GM21529 (cell line): ENCODE data around the gene SLC17A9.
"Not testable (repeated sequence)": the region's sequence is repeated elsewhere in the genome, so short reads cannot be mapped to it uniquely, and the experiment has no call there.

ENCODE experiments used
- ATAC-seq: cut with Tn5 transposase; IDR thresholded peaks from one replicate; pipeline ENCODE4 v1.9.1; 2021; ENCODE audit not compliant: unreplicated experiment

The SLC17A9 gene

GRCh38 chr20:62955519-62956386 is 3.2 kb downstream of the SLC17A9 start:
- no peak for ATAC-seq

GRCh38 chr20:62956387-62957135 is 4.1 kb downstream of the SLC17A9 start:
- no peak for ATAC-seq

DNA sequence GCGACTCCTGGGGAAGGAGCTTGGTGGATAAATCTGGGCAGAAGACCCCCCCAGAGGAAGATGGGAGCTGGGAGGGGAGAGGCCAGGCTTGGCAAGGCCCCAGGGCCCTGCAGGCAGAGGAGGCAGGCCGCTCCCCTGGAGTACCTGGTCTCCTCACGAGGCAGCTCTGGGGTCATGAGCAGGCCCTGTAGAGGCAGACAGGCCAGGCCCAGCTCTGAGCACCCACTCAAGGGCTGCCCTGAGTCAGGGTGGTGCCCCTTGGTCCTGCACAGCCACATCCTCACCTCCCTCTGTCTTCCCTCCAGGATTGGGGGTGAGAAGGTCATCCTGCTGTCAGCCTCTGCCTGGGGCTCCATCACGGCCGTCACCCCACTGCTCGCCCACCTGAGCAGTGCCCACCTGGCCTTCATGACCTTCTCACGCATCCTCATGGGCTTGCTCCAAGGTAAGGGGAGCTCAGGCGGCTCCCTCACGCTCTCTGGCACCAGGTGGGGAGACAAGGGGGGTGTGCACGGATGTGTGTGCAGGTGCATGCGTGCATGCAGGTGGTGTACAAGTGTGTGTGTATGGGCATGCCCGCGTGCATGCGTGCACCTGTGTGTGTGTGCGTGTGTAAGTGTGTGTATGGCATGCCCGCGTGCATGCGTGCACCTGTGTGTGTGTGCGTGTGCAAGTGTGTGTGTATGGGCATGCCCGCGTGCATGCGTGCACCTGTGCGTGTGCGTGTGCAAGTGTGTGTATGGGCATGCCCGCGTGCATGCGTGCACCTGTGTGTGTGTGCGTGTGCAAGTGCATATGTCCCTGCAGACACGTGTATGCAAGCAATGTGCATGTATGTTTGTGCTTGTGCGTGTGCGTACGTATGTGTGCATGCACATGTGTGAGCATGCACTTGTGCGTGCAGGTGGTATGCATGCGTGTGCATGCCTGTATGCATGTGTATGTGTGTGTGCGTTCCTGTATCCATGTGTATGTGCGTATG is 4.9 kb downstream of the SLC17A9 start:
- ATAC-seq, result no peak

- no peak for ATAC-seq
Measured at GRCh38 chr20:62958388-62959100, 6.0 kb downstream of the SLC17A9 start.

- no peak for ATAC-seq
Measured at GRCh38 chr20:62959101-62959971, 6.8 kb downstream of the SLC17A9 start.

DNA sequence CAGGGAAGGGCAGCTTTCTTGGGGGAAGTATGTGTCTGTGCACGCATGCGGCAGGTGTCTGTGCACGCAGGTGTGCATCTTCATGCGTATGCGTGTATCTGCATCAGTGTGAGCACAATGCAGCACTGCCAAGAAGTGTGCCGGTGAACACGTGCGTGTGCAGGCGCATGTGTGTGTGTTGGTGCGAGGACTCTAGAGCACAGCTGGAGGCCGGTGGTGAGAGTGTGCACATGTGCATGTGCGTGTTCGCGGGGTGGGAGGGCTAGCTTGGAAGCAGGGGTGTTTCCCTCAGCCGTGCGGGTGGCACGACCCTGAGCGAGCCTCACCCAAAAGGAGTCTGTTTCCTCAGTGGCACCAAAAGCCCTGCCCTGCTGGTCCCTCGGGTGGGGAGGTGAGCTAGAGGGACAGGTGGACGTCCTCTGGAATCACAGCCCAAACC is 7.5 kb downstream of the SLC17A9 start:
- no peak for ATAC-seq

DNA sequence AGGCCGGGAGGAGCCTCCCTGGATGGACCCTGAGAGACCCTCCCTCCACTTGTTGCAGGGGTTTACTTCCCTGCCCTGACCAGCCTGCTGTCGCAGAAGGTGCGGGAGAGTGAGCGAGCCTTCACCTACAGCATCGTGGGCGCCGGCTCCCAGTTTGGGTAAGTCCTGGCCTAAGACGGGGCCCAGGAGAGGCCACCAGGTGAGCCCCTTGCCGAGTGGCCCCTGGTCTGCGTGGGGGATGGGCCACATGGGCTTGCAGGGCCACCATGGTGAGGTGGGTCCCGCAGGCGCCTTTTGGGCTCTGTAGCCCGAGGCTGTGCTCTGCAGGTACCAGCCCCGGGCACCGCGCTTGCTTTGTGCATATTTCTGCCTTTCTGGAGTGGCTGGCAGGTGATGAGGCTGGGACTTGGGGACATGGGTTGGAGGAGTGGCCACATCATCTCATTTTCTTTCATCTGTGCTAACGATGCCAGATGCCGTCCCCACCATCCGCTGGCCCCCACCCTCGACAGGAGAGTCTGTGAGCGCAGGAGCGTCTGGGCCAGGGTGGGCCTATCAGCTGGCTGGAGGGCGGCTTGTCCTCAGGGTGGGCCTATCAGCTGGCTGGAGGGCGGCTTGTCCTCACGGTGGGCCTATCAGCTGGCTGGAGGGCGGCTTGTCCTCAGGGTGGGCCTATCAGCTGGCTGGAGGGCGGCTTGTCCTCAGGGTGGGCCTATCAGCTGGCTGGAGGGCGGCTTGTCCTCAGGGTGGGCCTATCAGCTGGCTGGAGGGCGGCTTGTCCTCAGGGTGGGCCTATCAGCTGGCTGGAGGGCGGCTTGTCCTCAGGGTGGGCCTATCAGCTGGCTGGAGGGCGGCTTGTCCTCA is 8.2 kb downstream of the SLC17A9 start:
- not testable (repeated sequence) for ATAC-seq

DNA sequence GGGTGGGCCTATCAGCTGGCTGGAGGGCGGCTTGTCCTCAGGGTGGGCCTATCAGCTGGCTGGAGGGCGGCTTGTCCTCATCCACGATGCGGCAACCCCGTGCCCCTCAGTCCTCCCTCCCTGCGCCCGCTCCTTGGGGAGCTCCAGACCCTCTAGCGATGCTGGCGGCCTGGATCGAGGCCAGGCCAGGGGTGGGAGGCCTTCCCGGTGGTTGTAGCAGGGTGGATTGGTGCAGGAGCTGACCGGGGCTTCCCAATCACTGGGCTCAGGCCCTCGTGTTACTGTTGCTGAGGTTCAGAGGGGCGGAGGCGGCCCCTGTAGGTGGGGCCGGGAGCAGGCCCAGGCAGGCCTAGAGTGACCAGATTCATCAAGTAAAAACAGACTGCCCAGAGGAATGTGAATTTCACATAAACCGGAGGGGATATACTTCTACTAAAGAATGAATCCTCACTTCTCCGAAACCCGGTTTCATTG is 8.8 kb downstream of the SLC17A9 start:
- no peak for ATAC-seq

- no peak for ATAC-seq
Measured at GRCh38 chr20:62961799-62962198, 9.3 kb downstream of the SLC17A9 start.

GRCh38 chr20:62962221-62962879 is 9.8 kb downstream of the SLC17A9 start:
- no peak for ATAC-seq

DNA sequence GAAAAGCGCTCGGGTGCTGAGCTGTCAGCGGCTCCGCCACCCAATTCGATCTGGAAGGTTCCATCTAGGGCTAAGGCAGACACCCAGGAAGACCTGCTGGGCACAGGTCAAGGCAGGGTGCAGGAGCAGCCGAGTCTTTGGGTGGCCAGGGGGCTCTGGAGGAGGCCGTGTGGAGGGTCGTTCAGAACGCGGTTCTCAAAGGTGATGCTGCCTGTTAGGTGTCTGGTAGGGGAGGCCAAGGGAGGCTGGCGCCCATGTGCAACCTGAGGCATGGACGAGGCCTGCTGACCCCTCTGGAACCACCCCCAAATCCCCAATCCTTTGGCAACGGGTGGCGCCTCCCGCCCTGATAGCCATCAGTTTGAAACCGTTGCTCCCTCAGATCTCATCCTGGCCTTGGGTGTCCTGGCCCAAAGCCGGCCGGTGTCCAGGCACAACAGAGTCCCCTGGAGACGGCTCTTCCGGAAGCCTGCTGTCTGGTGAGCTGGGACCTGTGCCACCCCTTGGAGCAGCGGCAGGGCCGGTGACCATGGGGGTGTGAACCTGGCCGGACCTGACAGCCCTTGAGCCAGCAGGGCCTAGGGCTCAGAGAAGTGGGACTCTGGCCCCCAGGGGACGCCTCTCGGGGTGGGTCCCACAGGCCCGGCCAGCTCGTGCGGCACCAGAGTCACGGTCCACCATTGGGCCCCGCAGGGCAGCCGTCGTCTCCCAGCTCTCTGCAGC is 10.5 kb downstream of the SLC17A9 start:
- ATAC-seq, result no peak

DNA sequence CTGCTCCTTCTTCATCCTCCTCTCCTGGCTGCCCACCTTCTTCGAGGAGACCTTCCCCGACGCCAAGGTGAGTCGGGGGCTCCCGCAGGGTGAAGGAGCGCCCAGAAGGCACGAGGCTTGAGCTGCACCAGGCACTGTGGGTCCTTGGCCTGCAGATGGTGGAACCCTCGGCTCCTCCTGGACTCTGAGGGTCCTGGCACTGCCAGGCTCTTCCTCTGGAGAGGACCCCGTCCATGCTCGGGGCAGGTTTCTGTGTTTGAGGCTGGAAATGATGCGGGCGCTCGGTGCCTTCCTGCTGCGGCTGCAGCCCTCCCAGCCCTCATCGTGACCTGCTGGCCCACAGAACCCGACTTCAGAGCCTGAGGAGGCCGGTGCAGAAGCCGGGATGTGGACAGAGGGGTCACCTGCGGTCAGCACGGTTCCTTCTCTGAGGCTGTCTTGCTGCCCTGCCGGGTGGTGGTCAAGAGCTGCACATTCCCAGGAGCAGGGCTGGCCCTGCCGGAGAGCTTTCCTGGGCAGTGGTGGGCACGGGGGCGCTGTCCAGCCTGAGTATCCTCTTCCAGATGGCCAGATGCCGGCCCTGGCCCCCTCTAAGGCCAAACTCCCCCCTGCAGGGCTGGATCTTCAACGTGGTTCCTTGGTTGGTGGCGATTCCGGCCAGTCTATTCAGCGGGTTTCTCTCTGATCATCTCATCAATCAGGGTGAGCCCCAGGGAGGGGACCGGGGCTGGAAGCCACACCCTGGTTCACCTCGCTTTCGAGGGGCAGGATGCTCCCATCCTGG is 11.3 kb downstream of the SLC17A9 start:
- no peak for ATAC-seq

GRCh38 chr20:62964700-62965099 is 12.2 kb downstream of the SLC17A9 start:
- ATAC-seq, result no peak

GRCh38 chr20:62965363-62965771 is 12.9 kb downstream of the SLC17A9 start:
- no peak for ATAC-seq

DNA sequence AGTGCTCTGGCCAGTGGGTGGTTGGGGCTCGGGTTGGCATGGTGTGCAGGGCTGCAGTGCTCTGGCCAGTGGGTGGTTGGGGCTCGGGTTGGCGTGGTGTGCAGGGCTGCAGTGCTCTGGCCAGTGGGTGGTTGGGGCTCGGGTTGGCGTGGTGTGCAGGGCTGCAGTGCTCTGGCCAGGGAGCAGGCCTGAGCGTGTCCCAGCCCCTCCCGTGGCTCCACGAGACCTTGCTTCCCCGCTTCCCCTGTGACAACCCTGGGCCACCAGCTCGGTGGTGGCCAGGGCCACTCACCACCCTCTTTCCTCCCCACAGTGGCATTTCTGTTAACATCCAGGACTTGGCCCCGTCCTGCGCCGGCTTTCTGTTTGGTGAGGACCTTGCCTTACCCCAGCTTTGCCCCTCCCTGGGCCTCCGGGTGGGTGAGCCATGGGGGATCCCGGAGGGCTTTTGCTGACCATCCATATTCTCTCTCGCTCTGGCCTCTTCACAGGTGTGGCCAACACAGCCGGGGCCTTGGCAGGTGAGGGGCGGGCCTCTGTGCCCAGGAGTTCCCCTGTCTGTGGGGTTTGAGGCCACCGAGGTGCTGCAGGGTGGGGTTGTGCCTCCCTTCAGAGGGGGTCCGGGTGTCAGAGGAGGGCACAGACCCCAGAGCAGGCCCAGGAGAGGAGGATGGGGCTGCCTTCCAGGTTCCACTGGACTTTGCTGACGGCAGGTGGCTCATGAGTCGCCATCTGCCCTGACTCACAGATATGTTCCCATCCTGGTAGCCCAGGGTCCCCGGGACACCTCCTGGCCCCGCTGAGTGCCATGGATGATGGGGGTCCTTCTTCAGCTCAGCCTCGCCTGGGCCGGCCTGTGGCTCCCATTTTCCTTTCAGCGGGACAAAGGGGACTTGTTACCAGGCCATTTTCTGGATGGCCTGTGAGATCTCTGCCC is 14.0 kb downstream of the SLC17A9 start:
- no peak for ATAC-seq
